K562 (cell line): Measurements from ENCODE around the gene FSTL4.

Source experiments
- RERE ChIP-seq: sonication (generic); formaldehyde crosslinking; IDR thresholded peaks from 2 replicates; pipeline ENCODE4 v1.8.0; 2023; ENCODE audit warnings: missing genetic modification reagents, mild to moderate bottlenecking, borderline replicate concordance
- REST ChIP-seq, 2 experiments: fragments of 450-650 bp; formaldehyde crosslinking in 1 of 2; IDR thresholded peaks; 2 replicates each; pipeline versions ENCODE4 v1.4.0 to v1.6.1; 2014 to 2020; ENCODE audit warnings: mild to moderate bottlenecking in 2 of 2, borderline replicate concordance in 1 of 2, low read depth in 1 of 2
- TEAD4 ChIP-seq, 2 experiments: sonication (generic) in 1 of 2; formaldehyde crosslinking in 1 of 2; IDR thresholded peaks; 2 replicates each; pipeline versions ENCODE4 v1.6.1 to v1.8.0; 2012 to 2022; ENCODE audit warnings: borderline replicate concordance in 1 of 2, inconsistent platforms in 1 of 2, low read length in 1 of 2, mild to moderate bottlenecking in 1 of 2, missing genetic modification reagents in 1 of 2
- TFAP4 ChIP-seq: sonication (generic); formaldehyde crosslinking; IDR thresholded peaks from 2 replicates; pipeline ENCODE4 v1.8.0; 2022; ENCODE audit warnings: missing genetic modification reagents, mild to moderate bottlenecking, moderate library complexity, borderline replicate concordance
- THAP7 ChIP-seq: fragments of 250-450 bp; sonication (Bioruptor Pico); IDR thresholded peaks from 2 replicates; pipeline ENCODE4 v1.5.0; 2021
- ZNF274 ChIP-seq: IDR thresholded peaks from 2 replicates; pipeline ENCODE4 v1.6.1; 2011; ENCODE audit warnings: low read depth, mild to moderate bottlenecking, low read length, moderate library complexity, borderline replicate concordance

- no peak for TF ChIP-seq RERE (CRISPR knock-in tag)
- TF ChIP-seq TEAD4 (IDR thresholded peaks at IDR 0.05; ENCODE audit: low read length), result no peak
- no peak for TF ChIP-seq TEAD4 (CRISPR knock-in tag; IDR thresholded peaks at IDR 0.05; ENCODE audit: borderline replicate concordance)
- TF ChIP-seq TFAP4 (CRISPR knock-in tag), result no peak
- TF ChIP-seq REST (IDR thresholded peaks at IDR 0.05; ENCODE audit: borderline replicate concordance), result no peak
- no peak for TF ChIP-seq REST (CRISPR knock-in tag; IDR thresholded peaks at IDR 0.05; ENCODE audit: low read depth)
- TF ChIP-seq ZNF274, result no peak
- no peak for TF ChIP-seq THAP7 (CRISPR knock-in tag)
Measured at GRCh38 chr5:133449181-133449580, 163.2 kb downstream of the FSTL4 start.
